SU-DHL-6 (cell line): ENCODE measurements around the gene HEXD.

Experiments
- H2AFZ ChIP-seq: fragments of 200-600 bp; sonication (generic); 2 replicates; pipeline ENCODE4 v1.6.1; 2014; ENCODE audit warnings: low read depth, mild to moderate bottlenecking, moderate library complexity, mixed read lengths, antibody characterized with exemption, low read length; ENCODE audit not compliant: severe bottlenecking
- H3F3A ChIP-seq: fragments of 200-600 bp; shearing (Covaris generic); 2 replicates; pipeline ENCODE4 v1.6.0; 2016; ENCODE audit warnings: antibody characterized with exemption, mild to moderate bottlenecking; ENCODE audit not compliant: insufficient read depth
- H3K27ac ChIP-seq: fragments of 200-600 bp; sonication (generic); 2 replicates; pipeline ENCODE4 v1.5.1; 2016; ENCODE audit warnings: low read depth, mild to moderate bottlenecking, low read length, moderate library complexity, mixed read lengths
- H3K27me3 ChIP-seq: fragments of 200-600 bp; sonication (generic), shearing (Covaris generic); 2 replicates; pipeline ENCODE4 v1.6.0; 2014; ENCODE audit warnings: mild to moderate bottlenecking, low read length
- H3K36me3 ChIP-seq: fragments of 200-600 bp; sonication (generic); 2 replicates; pipeline ENCODE4 v1.6.1; 2014; ENCODE audit warnings: mild to moderate bottlenecking, low read length, mixed read lengths
- H3K4me2 ChIP-seq: fragments of 300-600, 200-600 bp; shearing (Covaris generic), sonication (generic); 2 replicates; pipeline ENCODE4 v1.6.0; 2014; ENCODE audit warnings: low read length, low read depth, mild to moderate bottlenecking; ENCODE audit not compliant: poor library complexity, severe bottlenecking
- H3K4me3 ChIP-seq: fragments of 200-600 bp; sonication (generic); 2 replicates; pipeline ENCODE4 v1.5.1; 2014; ENCODE audit warnings: antibody characterized with exemption, low read length, mild to moderate bottlenecking, mixed read lengths; ENCODE audit not compliant: insufficient read depth, poor library complexity, severe bottlenecking
- H3K79me2 ChIP-seq: fragments of 200-600 bp; sonication (generic); 2 replicates; pipeline ENCODE4 v1.6.1; 2014; ENCODE audit warnings: mild to moderate bottlenecking, low read length, moderate library complexity; ENCODE audit not compliant: insufficient read depth
- H3K9ac ChIP-seq: fragments of 200-600 bp; sonication (generic); 2 replicates; pipeline ENCODE4 v1.7.0; 2014; ENCODE audit warnings: mild to moderate bottlenecking, low read length
- H3K9me2 ChIP-seq: fragments of 200-600 bp; sonication (generic); replicated peaks from 2 replicates; pipeline ENCODE4 v1.6.1; 2014; ENCODE audit warnings: low read length; ENCODE audit not compliant: insufficient read depth
- H3K9me3 ChIP-seq: fragments of 200-600 bp; sonication (generic); 2 replicates; pipeline ENCODE4 v1.6.1; 2014; ENCODE audit warnings: low read length, mixed read lengths; ENCODE audit not compliant: insufficient read depth
- H4K20me1 ChIP-seq: fragments of 200-600 bp; sonication (generic); 2 replicates; pipeline ENCODE4 v1.6.1; 2014; ENCODE audit warnings: low read depth, mild to moderate bottlenecking, antibody characterized with exemption, low read length, moderate library complexity, mixed read lengths
- CTCF ChIP-seq: fragments of 200-600 bp; sonication (generic); IDR thresholded peaks from one replicate; pipeline ENCODE4 v1.5.1; 2017; ENCODE audit warnings: antibody characterized with exemption, mild to moderate bottlenecking, low read length, moderate library complexity; ENCODE audit not compliant: insufficient read depth, poor library complexity, severe bottlenecking
- EZH2phosphoT487 ChIP-seq: fragments of 200-600 bp; sonication (generic), shearing (Covaris generic); conservative IDR thresholded peaks from 2 replicates; pipeline ENCODE4 v1.6.1; 2018; ENCODE audit warnings: mild to moderate bottlenecking, antibody characterized with exemption, low read length, moderate library complexity, mixed read lengths

Gene HEXD

GRCh38 chr17:82477934-82478333 lies 59.8 kb downstream of the HEXD start:
- Histone ChIP-seq H3K9me3 (no peaks in the 10 kb centered on the region), H3K79me2 (no peaks in the 10 kb centered on the region), H3F3A (no peaks in the 10 kb centered on the region), H3K36me3 (peaks cover 3% of the 10 kb centered on the region; the same call in 1 of the 2 replicates), H2AFZ (no peak overlapping the region), H3K4me3 (no peak overlapping the region), H3K27me3 (no peaks in the 10 kb centered on the region), H4K20me1 (no peaks in the 10 kb centered on the region), H3K27ac (no peak overlapping the region), H3K9me2 (no peaks in the 10 kb centered on the region), H3K9ac (no peak overlapping the region), H3K4me2 (no peak overlapping the region)
- no peak for TF ChIP-seq CTCF
- TF ChIP-seq EZH2phosphoT487 = no peak

- H3K9me3 ChIP-seq = no peaks in the 10 kb centered on the region
- no peaks in the 10 kb centered on the region for H3F3A ChIP-seq
- no peaks in the 10 kb centered on the region for H4K20me1 ChIP-seq
- no peak overlapping the region for H3K27ac ChIP-seq
- no peak for TF ChIP-seq CTCF
- TF ChIP-seq EZH2phosphoT487 = no peak
- no peak overlapping the region for H2AFZ ChIP-seq
- no peak overlapping the region for H3K9ac ChIP-seq
- peaks cover 2% of the 10 kb centered on the region; the same call in 1 of the 2 replicates for H3K36me3 ChIP-seq
- no peak overlapping the region for H3K4me2 ChIP-seq
- no peaks in the 10 kb centered on the region for H3K27me3 ChIP-seq
- H3K4me3 ChIP-seq = no peak overlapping the region
- no peaks in the 10 kb centered on the region for H3K9me2 ChIP-seq
- H3K79me2 ChIP-seq = no peaks in the 10 kb centered on the region
These were observed 61.5 kb downstream of the HEXD start for GRCh38 chr17:82479602-82480001.

GRCh38 chr17:82480318-82480717 lies 62.2 kb downstream of the HEXD start:
- Histone ChIP-seq H4K20me1 (no peaks in the 10 kb centered on the region), H3K79me2 (no peaks in the 10 kb centered on the region), H3K9me3 (no peaks in the 10 kb centered on the region), H3K27me3 (no peaks in the 10 kb centered on the region), H3K9me2 (no peaks in the 10 kb centered on the region), H3K36me3 (peaks cover 2% of the 10 kb centered on the region; the same call in 1 of the 2 replicates), H2AFZ (no peak overlapping the region), H3K9ac (no peak overlapping the region), H3K4me3 (no peak overlapping the region), H3K4me2 (no peak overlapping the region), H3K27ac (no peak overlapping the region), H3F3A (no peaks in the 10 kb centered on the region)
- TF ChIP-seq CTCF (no peak), EZH2phosphoT487 (no peak)
